OCI-LY3 (cell line): ENCODE data around the gene HPGDS.

Experiments
- CTCF ChIP-seq: fragments of 200-600, 300-600 bp; sonication (generic); IDR thresholded peaks from 2 replicates; pipeline ENCODE4 v1.5.1; 2014; ENCODE audit warnings: antibody characterized with exemption, low read length, low read depth
- EZH2phosphoT487 ChIP-seq: fragments of 200-600 bp; shearing (Covaris generic); IDR thresholded peaks from 2 replicates; pipeline ENCODE4 v1.6.1; 2018; ENCODE audit warnings: antibody characterized with exemption, mixed run types, low read depth

GRCh38 chr4:94377294-94377693, 34.7 kb upstream of the HPGDS start:
- TF ChIP-seq CTCF (no peak), EZH2phosphoT487 (no peak)
